CD4-positive, alpha-beta T cell treated with Interleukin-12 subunit alpha and Interleukin-12 subunit beta, for 1 hour (primary cell): ENCODE measurements around the gene GRHL1.

Experiments used
- DNase-seq: peaks from one replicate; pipeline ENCODE4 v3.0.0-alpha.2; 2020

Gene GRHL1

DNA sequence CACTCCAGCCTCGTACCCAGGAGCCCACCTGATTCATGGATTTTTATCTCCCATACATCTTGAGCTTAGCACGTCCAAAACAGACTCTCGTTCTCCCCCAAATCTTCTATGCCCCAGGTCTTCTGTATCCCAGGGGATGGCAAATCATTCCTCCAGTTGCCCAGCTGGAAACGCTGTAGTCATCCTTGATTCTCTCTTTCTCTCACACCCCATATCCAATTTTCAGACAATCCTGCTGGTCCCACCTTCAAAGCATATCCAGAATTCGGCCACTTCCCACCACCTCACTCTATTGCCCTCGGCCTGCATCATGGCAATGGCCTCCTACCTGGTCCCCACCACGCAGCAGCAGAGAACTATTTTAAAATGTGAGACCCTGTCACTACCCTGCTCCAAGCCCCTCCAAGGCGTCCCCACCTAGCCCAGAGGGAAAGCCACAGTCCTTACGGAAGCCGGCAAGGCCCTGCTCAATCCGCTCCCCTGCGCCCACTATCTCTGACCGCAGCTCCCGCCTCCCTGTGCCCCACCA is 1.4 kb upstream of the GRHL1 start:
- DNase-seq: no peak

DNA sequence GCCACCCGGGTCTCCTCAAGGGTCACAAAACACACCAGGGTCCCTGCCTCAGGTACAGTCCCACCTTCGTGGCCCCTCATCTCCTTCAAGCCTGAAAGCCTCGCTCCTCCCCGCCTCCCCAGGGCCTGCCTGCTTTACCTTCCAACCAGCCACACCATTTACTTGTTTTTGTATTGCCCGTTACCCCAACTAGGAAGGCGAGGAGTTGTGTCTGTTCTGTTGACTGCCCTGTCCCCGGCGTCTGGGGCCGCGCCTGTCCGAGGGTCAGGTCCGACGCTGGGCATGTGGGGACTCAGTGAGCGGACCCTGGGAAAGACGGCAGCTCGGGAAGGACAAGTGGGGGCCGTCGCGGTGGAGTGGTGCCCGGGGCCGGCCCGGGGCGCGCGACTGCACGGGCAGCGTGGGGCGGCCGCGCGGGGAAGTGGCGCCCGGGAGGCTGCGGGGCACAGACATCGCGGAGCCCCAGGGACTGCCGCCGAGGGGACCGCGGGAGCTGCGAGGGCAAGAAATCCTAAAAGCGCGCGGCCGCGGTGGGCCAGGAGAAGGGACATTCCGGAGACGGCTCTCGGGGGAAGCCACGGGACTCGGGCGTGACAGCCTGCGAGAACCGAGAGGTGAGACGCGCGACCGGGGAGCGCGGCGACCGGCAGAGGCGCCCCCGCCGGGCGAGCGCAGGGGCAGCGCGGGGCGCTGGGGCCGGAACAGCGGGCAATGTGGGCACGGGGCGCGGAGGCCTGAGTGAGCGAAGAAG is 797 bp upstream of the GRHL1 start:
- no peak for DNase-seq

DNA sequence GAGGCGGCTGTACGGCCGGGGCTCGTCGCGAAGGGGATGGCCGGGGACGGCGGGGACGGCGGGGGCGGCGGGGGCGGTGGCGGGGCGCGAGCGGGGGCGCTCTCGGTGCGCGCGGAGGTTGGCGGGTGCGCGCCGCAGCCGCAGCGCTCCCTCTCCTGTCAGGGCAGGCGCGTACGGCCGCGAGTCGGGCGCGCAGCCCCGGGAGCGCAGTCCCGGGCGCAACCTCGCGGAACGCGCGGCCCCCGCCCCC is 296 bp upstream of the GRHL1 start:
- no peak for DNase-seq

DNA sequence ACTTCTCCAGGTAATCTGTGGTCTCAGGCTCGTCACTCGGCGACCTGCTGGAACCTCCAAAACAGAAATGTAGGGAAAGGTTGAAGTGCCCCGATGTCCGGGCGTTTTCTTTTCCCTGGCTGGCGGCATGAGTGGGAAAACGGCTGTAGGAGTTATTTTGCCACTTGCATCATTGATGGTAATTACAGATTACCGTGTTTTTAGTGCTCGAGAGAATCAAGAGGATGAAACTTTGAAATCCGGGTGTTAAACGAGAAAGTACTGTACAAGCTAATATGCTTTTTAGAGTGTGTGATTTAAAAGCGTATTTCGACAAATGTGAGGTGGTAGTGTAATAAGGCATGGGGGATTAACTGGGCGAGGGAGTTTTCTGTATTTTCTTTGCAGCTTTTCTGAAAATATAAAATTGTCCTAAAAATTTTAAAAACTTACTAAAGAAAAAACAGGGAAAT is 819 bp downstream of the GRHL1 start:
- no peak for DNase-seq

DNA sequence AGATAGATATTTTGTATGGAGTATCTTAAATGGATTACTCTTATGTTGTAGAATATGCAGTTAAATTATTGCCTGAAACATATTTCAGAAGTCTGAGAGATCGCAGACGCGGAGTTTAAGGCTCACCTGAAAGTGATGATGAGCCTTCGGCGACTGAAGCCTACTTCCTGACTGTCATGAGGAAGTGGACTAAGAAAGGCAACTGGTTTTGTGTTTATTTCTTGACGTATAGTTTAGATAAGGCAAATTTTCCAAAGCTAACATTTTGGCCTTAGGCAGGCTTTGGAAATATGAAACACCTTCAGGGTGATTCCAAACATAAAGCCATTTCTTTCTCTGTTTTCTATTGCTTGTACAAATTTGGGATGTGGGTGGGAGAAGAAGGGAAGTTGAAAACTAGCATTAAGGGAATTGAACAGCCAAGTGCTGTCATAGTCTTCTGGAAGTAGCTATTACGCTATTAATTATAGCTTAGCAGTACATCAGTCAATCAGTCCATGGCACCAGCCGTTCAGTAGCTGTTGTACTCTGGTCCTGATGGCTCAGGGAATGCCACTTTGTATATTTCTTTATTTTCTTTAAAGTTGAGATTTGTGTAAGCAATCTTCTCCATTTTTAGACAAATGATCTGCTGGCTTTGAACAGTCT is 1.5 kb downstream of the GRHL1 start:
- DNase-seq: no peak

DNA sequence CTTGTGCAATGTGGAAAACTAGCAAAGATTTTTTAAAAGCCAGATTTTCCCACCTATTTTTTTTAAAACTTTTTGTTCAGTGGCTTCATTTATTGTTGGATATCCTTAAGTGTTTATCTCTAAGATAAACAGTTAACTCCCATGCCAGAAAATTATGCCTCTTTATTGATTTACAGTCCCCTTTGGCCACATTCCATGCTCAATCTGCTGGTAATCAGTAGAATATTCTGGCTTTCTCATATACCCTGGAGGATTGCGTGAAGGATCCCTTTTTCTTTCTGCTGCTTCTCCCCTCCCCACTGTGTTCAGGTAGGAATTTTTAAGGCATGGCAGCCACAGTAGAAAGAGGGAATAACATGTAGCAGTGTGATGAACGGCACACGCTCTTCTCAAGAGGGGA is 2.6 kb downstream of the GRHL1 start:
- no peak for DNase-seq

DNA sequence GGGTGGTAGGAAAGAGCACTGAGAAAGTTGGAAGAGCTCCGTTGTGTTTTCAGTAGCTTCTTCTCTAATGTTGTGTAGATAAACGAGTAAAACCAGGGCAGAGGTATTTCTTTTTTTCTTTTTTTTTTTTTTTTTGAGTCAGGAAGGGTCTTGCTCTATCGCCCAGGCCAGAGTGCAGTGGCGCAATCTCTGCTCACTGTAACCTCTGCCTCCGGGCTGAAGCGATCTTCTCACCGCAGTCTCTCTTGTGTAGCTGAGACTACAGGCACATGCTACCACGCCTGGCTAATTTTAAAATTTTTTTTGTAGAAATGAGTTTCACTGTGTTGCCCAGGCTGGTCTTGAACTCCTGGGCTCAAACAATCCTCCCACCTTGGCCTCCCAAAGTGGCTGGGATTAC is 6.6 kb downstream of the GRHL1 start:
- no peak for DNase-seq

DNA sequence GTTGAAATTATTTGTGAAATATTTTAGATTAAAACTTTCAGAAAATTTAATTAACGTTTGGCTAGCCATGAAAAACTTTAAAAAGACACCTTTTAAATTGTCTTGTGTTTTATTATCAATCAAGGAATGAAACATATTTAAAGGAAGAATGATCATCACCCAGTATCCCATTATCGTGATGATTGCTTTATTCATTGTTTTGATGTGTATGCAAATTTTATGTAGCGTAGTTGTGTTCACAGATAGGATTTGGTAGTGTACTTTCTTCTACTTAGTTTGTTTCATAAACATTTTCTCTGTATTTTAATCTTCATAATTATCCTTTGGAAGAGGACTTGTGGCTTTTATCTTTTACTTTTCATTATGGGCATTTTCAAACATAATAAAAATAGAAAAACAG is 7.8 kb downstream of the GRHL1 start:
- DNase-seq: no peak

DNA sequence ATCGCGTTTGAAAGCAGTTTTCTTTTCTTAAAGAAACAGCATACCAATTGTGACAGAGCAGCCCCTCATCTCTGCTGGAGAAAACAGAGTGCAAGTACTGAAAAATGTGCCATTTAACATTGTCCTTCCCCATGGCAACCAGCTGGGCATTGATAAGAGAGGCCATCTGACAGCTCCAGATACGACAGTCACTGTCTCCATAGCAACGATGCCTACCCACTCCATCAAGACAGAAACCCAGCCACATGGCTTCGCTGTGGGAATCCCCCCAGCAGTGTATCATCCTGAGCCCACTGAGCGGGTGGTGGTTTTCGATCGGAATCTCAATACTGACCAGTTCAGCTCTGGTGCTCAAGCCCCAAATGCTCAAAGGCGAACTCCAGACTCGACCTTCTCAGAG is 9.5 kb downstream of the GRHL1 start:
- DNase-seq: no peak

DNA sequence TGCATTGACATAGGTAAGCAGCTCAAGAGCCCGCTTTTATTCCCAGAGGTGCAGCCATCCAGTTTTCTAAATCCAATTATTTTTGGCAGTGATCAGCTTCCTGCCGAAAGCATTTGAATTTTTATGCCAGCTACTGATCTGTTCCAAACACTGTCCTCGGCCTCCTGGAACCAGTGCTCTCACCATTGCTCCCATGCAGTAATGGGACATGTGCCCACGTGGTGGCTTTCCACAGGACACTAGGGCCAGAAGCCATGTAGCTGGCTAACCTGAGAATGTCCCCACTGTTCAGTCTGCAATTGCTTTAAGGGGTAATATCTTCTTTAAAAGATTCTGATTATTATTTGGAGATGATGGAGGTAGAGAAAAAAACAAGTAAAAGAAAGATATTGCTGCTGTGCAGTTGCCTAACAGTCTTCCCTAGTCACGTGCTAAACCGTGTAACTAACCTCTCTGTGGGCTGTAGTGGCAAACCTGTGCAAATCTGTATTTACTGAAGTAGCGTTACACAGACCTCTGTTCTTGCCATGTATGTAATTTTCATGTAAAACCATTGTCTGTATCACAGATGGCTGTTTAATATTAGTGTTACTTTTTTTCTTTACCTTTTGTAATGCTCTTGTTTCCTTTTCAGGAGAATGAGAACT is 13.0 kb downstream of the GRHL1 start:
- DNase-seq: no peak

DNA sequence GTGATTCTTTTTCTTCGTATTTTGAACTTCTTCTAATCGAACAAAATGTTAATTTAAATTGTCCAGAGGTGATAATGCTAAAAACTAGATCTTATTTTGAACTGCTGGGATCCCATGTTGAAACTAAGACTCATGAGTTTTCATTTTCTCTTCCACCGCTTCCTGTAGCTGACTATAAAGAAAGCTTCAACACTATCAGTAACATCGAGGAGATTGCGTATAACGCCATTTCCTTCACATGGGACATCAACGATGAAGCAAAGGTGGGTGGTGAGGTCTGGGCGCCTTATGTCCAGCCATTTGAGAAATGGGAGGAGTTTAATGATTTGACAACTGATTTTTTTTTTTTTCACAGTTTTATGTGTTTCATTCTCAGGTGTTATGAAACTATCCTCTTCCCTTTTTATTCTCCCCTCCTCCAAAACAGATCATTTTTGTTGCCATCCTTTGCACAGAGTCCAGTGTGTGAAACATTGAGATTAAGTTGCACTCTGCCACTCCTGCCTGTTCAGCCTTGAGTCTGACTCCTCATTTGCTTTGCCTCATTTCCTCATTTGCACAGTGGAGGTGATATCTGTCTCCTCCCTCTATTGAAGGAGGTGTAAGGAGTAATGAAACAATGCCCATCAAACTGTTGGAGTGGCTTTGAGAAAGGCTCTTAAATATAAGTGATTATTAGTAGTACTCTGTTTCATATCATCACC is 13.8 kb downstream of the GRHL1 start:
- DNase-seq: no peak

DNA sequence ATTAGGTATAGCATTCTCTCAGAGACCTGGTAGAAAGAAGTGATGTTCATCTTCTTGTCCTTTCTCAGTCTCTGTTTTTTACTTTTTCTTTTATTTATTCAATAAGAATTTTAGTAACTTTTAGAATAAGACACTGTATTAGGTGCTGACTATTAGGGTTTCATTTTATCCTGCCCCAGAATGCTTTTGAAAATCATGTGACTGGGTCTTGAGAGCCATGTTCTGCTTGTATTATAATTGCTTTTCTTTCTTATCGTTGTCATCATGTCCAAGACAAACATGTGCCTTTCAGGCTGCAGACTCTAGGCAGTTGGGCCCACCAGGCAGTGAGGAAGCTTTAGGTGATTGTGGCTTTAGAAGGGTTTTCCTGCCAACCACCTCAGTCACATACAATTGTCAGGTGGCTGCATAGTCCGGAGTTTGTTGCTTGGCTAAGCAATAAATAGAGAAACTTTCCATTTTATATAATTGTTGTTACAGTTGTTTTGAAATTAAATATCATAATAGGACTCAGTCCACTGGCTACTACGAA is 15.1 kb downstream of the GRHL1 start:
- no peak for DNase-seq

DNA sequence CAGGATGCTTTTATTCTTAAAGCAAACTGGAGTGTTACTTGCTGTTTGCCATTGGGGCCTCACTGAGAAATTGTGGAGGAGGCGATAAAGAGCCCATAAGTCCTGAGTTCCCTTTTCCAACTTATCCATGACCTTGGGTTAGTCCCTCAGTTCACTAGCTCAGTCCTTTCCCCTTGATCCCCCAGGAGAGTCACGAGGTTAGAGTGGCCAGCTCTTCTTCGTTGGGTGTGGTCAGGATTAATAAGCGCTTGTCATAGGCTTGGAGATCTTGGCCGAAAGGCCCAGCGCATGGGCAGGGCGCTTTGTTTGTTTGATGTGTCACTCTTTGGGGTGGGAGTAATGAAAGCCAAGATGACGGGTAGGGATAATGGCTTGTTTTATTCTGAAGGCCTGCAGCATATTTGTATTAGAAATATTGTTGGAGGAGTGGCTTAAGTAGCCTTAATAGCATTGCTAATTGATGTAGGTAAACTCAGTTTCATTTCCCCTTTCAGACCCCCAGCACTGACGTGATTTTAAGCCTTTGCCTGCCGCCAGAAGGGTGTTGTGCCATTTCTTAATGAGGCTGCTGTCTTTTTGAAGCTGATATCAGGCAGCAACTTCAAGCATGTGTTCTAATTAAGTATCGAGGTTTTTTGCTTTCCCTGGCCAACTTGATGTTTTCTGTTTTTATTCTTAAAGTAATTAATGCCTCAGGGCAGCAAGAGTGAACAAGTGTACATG is 15.7 kb downstream of the GRHL1 start:
- DNase-seq: no peak

DNA sequence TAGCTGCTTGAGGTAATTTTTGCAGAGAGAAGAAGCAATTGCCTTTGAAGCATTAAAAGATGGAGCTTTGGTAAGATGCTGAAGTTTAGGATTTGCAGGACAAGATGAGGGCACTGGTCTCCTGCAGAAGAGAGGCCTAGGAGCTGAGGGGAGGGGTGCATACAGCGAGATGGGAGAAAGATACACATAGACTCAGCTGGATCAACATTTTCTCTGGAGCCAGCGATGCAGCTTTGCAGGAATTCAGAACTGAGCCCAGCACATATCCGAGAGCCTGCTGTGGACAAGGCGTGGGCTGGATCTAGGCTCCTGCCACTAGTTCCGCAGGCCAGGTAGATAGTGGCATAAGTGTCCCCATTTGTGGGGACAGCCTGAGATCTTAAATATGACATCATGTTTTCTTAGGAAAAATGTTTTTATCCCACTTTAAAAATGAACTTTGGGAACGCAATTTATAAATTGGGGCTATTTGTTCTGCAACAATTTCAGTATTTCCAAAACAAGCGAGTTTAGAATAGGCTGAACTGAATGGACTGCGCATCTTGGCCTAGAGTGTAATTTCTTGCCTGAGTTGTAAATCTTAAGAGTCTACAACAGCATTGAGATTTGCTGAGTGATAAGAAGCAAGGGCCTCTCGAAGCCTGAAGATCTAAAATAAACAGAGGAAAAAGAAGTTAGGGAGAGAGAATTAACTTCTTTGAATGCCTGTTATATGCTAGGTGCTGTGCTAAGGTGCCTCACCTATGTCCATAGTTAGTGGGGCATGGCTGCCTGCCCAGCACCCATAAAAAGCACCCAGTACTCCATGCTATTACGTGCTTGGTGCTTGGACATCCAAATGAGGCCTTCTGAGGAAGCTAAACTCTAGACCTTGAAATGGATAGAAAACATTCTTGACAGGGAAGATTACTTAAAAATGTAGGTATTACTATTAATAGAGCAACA is 17.3 kb downstream of the GRHL1 start:
- DNase-seq: no peak

DNA sequence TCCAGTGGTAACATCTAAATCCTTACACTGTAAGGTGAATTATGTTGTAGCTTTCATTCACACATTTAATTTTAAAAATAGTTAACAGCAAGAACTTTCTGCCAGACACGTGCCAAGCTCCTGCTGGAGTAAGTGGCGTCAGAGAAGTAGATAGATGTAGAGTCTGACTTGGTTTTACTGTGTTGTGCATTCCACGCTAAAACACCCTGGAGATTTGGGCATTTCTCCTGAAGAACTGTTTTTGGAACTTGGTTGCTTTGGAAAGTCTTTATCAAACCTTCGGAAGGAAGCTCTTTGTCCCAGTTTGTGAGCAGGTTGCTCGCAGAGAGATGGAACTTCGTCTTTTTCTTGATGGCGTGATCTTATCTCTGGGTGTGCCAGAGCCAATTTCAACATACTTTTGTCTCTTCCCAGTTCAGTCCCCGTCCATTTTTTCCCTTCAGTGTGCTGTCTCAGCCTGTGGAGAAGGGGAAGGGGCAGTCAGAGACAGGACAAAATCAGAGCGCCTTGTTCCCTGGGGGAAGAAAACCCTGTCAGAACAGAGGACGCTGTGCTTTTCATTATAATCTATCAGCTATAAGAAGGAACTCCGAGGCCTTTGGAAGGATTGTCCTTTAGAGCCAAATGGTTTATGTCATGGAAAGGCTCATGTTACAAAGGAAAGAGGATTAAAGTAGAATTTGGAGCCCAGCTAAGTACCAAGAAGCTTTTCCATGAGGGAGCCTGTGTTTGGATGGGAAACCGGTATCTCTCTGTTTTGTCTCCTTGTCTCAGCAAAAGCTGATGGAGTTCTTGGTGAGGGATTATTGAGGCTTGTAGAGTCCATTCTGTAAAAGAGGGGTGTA is 18.9 kb downstream of the GRHL1 start:
- no peak for DNase-seq

DNA sequence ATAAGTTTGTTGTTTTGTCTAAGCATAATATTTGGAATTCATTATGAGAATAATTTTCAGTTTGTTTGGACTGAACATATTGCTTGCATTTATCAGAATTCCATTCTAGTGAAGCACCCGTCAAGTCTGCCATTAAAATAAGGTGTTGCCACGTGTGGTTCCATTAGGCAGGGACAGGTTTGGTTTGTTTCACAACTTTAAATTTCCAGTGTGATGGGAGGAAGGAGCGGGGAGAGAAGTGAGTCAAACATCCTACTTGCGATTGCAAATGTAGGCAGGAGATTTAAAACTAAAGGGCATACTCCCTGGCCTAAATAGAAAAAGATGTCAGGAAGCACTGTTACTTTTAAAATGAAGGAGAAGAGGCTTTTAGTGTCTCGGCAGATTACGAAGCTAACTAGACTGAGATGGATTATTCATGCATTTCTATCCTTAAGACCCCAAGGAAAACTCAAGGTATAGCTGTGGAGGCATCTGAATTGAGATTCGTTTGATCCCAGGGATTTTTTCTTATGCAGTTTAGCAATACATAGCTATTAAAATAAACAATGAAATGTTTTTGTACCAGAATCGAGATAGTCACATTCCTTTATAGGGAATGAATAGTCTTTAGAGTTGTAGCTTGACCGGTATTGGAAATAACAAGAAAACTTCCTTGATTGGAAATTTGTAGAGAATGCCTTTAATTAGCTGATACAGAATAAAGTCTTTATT is 19.8 kb downstream of the GRHL1 start:
- no peak for DNase-seq

DNA sequence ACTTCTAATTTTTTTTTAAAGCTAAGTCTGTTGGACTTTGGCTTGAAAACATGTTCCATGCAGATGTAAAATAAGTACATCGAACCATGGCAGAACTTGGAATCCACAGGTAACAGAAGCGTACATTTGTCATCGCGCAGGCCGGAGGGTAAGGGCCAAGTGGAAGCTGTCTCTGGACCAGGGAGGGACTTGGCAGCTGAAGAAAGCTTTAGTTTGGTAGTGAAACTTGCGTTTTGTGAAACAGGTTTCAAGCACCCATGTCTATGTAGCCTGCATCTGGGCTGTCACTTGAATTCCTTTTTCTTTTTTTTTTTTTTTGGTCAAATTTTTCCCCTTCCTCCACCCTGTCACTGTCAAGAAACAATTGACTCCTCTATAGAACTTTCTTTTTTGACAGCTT is 20.4 kb downstream of the GRHL1 start:
- no peak for DNase-seq

DNA sequence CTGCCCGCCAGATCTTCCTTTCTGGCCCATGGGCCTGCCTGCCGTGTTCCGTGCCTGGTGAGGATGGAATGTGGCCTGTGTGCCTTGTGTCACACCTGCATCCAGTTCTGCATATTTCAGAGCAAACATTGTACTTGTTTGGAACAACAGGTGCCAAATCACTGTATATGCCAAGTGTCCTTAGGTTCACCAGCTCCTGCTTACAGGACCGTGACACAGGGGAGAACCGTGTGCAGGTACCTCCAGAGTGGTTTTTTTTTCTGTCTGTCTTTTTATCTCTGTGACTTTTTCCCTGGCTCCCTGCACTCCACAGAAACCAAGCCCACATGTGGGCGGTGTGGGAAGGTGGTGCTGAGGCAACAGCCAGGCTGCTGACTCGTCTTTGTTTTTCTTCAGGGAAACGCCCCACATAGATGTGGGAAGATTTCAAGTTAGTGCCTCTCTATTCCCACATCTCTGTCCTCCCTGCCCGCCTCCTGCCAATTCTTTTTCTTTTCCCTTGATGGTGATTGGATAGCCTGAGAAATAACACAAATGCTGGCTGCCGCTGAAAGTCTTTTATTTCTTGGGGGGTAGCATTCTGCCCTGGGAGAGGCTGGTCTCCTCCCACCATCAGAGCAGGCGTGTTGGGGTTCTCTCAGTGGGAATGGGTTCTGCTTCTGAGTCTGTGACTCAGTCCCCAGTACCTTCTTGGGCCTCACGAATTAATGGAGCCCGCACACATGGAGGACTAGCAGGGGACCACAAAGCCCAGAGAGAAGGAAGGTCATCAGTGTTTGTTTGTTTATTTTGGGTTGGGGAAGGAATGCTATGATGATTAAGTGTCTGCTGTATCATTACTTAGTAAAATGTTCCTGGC is 21.4 kb downstream of the GRHL1 start:
- DNase-seq: no peak

DNA sequence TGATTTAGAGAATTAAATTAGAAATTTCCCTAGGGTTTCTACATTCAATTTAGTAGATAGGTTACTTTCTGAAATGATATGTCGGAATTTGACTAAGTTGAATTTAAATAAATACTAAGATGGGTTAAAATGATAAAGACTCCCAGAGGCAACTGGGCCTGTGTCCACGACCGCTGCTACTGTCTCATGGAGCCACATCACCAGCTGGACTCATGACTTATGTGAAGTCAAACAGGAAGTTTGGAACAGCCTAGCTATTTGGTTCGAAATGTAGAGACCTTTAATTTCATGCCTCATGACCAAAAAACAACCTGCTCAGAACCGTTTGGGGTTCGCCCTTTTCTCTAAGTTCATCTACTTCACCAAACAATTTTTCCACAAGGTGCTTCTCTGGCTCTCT is 22.2 kb downstream of the GRHL1 start:
- DNase-seq: no peak
